Fibroblast of the aortic adventitia (primary cell): Measurements from ENCODE around the gene CHST3. TPM values are rescaled to one million over a fixed set of nuclear protein-coding genes. Genes with fewer than 3 reads are reported as not detected.

ENCODE experiments used
- DNase-seq: peaks from one replicate; pipeline ENCODE4 v3.0.0-alpha.2; 2010; ENCODE audit warnings: low read depth
- H3K4me3 ChIP-seq: 2 replicates; pipeline ENCODE4 v1.5.1; 2011; ENCODE audit warnings: low read depth, mild to moderate bottlenecking, control low read depth, low read length, moderate library complexity
- CTCF ChIP-seq: IDR thresholded peaks from 2 replicates; pipeline ENCODE4 v1.5.1; 2011; ENCODE audit warnings: mild to moderate bottlenecking, low read length, control low read depth, inconsistent platforms; ENCODE audit not compliant: insufficient read depth
- total RNA-seq: library from RNA; depleted of rRNA; stranded (reverse); fragments of >200 nt; gene quantifications from 2 replicates; pipeline ENCODE4 v1.2.3, GENCODE V29; 2012; ENCODE audit warnings: low replicate concordance

Gene CHST3
- total RNA-seq, 1 donor = 19.3 TPM

GRCh38 chr10:72049472-72049871, 85.3 kb downstream of the CHST3 start:
- DNase-seq = no peak
- TF ChIP-seq CTCF = no peak
- H3K4me3 ChIP-seq = no peak overlapping the region

GRCh38 chr10:72049969-72050781, 86.0 kb downstream of the CHST3 start:
- no peak overlapping the region for H3K4me3 ChIP-seq
- no peak for DNase-seq
- TF ChIP-seq CTCF = no peak

- TF ChIP-seq CTCF = no peak
- H3K4me3 ChIP-seq = no peak overlapping the region
- no peak for DNase-seq
Measured at GRCh38 chr10:72050873-72051272, 86.7 kb downstream of the CHST3 start.

- no peak overlapping the region for H3K4me3 ChIP-seq
- no peak for DNase-seq
- no peak for TF ChIP-seq CTCF
Measured at GRCh38 chr10:72053690-72054089, 89.5 kb downstream of the CHST3 start.

GRCh38 chr10:72056113-72056512, 91.9 kb downstream of the CHST3 start:
- TF ChIP-seq CTCF = no peak
- no peak for DNase-seq
- no peak overlapping the region for H3K4me3 ChIP-seq

- TF ChIP-seq CTCF = no peak
- no peak for DNase-seq
- no peak overlapping the region for H3K4me3 ChIP-seq
Measured at GRCh38 chr10:72056932-72057751, 92.9 kb downstream of the CHST3 start.
